Neural progenitor cell (in vitro differentiated cells): ENCODE measurements around the gene EIF6. TPM values are rescaled to one million over a fixed set of nuclear protein-coding genes. Genes with fewer than 3 reads are reported as not detected.

Source experiments
- DNase-seq: peaks from one replicate; pipeline ENCODE4 v3.0.0-alpha.2; 2016; ENCODE audit warnings: low spot score
- H2AFZ ChIP-seq: fragments of 200-600 bp; sonication (generic); replicated peaks from 2 replicates; pipeline ENCODE4 v1.6.1; 2016; ENCODE audit warnings: antibody characterized with exemption
- H3F3A ChIP-seq: fragments of 200-600 bp; sonication (generic); 2 replicates; pipeline ENCODE4 v1.6.1; 2016; ENCODE audit warnings: antibody characterized with exemption, low read depth
- H3K27ac ChIP-seq: fragments of 200-600 bp; sonication (generic); 2 replicates; pipeline ENCODE4 v1.5.1; 2016; ENCODE audit warnings: mild to moderate bottlenecking
- H3K27me3 ChIP-seq: fragments of 200-600 bp; sonication (generic); 2 replicates; pipeline ENCODE4 v1.6.1; 2016; ENCODE audit warnings: mild to moderate bottlenecking, moderate library complexity
- H3K36me3 ChIP-seq: fragments of 200-600 bp; sonication (generic); 2 replicates; pipeline ENCODE4 v1.5.1; 2016
- H3K4me1 ChIP-seq: fragments of 200-600 bp; sonication (generic); 2 replicates; pipeline ENCODE4 v1.6.1; 2016; ENCODE audit warnings: mixed run types
- H3K4me2 ChIP-seq: fragments of 200-600 bp; sonication (generic); 2 replicates; pipeline ENCODE4 v1.6.1; 2016
- H3K4me3 ChIP-seq: fragments of 200-600 bp; sonication (generic); 2 replicates; pipeline ENCODE4 v1.5.1; 2016
- H3K79me2 ChIP-seq: fragments of 200-600 bp; sonication (generic); 2 replicates; pipeline ENCODE4 v1.6.1; 2016; ENCODE audit warnings: low read depth
- H3K9ac ChIP-seq: fragments of 200-600 bp; sonication (generic); 2 replicates; pipeline ENCODE4 v1.6.1; 2016
- H3K9me3 ChIP-seq: fragments of 200-600 bp; sonication (generic); 2 replicates; pipeline ENCODE4 v1.5.1; 2016; ENCODE audit warnings: low read depth
- H4K20me1 ChIP-seq: fragments of 200-600 bp; sonication (generic); 2 replicates; pipeline ENCODE4 v1.6.1; 2016; ENCODE audit warnings: low read depth
- H3K27ac Mint-ChIP-seq: 3 replicates; pipeline ENCODE4 v1.8.0; 2021; ENCODE audit warnings: mixed read lengths
- H3K27me3 Mint-ChIP-seq: 2 replicates; pipeline ENCODE4 v1.8.0; 2022; ENCODE audit warnings: low read depth, mild to moderate bottlenecking, inconsistent platforms, moderate library complexity, mixed read lengths; ENCODE audit not compliant: insufficient read depth
- H3K36me3 Mint-ChIP-seq: 3 replicates; pipeline ENCODE4 v1.8.0; 2021; ENCODE audit warnings: mixed read lengths
- H3K4me1 Mint-ChIP-seq: 3 replicates; pipeline ENCODE4 v1.8.0; 2021; ENCODE audit warnings: mixed read lengths
- H3K4me3 Mint-ChIP-seq: 3 replicates; pipeline ENCODE4 v1.8.0; 2021; ENCODE audit warnings: mild to moderate bottlenecking, moderate library complexity, mixed read lengths
- H3K9me3 Mint-ChIP-seq: 3 replicates; pipeline ENCODE4 v1.8.0; 2020; ENCODE audit warnings: mixed read lengths
- EZH2 ChIP-seq: fragments of 200-600 bp; sonication (generic); IDR thresholded peaks from 2 replicates; pipeline ENCODE4 v1.6.1; 2017; ENCODE audit warnings: antibody characterized with exemption, mild to moderate bottlenecking, moderate library complexity
- EZH2phosphoT487 ChIP-seq: fragments of 200-600 bp; sonication (generic); IDR thresholded peaks from 2 replicates; pipeline ENCODE4 v1.6.1; 2017; ENCODE audit warnings: antibody characterized with exemption
- total RNA-seq: library from RNA; depleted of rRNA; stranded (reverse); fragments of >200 nt; gene quantifications from 2 replicates; pipeline ENCODE4 v1.2.3, GENCODE V29; 2015; ENCODE audit warnings: low replicate concordance
- TF ChIP-seq, protein P1 (sequence below): fragments of 200-600 bp; sonication (generic); IDR thresholded peaks from 2 replicates; pipeline ENCODE4 v1.5.1; 2017; ENCODE audit warnings: antibody characterized with exemption, mild to moderate bottlenecking

Gene EIF6
- total RNA-seq, 1 donor from 2014 or later = 47.5 TPM

DNA sequence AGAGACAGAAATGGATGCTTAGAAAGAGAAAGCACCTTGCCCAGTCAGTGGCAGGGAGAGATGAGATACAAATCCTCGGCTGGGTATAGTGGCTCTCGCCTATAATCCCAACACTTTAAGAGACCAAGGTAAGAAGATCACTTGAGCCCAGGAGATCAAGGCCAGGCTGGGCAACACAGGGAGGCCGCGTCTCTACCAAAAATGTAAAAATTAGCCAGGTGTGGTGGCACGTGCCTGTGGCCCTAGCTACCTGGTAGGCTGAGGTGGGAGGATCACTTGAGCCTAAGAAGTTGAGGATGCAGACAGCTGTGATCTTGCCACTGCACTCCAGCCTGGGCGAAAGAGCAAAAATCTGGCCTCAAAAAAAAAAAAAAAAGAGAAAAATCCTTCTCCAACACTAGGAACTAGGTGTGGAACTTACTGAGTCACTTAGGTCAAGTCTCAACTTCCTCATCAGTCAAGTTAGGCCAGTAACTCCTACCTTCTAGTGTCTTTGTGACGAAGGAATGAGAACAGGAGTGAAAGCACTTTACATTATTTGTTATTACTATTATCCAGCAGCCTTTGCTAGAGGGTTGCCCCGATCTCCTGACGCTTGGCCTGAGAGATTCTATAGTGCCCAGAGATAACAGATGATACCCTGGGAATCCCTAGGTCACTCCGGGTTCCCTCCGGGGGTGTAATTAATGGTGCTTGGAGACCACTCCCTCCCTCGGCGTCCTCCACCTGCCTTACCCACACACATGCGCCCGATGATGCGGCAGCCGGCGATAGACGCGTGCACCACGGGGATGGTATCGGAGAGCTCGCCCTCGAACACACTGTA, 918 bp downstream of the EIF6 start:
- Mint-ChIP-seq H3K27ac (no peak overlapping the region), H3K4me3 (peak overlapping the region; percentile 89), H3K36me3 (peaks cover 18% of the 10 kb centered on the region), H3K27me3 (peaks cover 3% of the 10 kb centered on the region), H3K4me1 (peaks cover 29% of the 10 kb centered on the region), H3K9me3 (no peaks in the 10 kb centered on the region)
- Histone ChIP-seq H4K20me1 (peaks cover 12% of the 10 kb centered on the region), H3K36me3 (no peaks in the 10 kb centered on the region), H2AFZ (no peak overlapping the region), H3K4me3 (peak overlapping the region; percentile 83), H3K9ac (peak overlapping the region; percentile 68), H3K27me3 (no peaks in the 10 kb centered on the region), H3K9me3 (no peaks in the 10 kb centered on the region), H3K4me2 (peak overlapping the region; percentile 98), H3K4me1 (peaks cover 6% of the 10 kb centered on the region), H3K27ac (no peak overlapping the region), H3K79me2 (peaks cover 32% of the 10 kb centered on the region), H3F3A (peaks cover 14% of the 10 kb centered on the region)
- TF ChIP-seq EZH2 (no peak), EZH2phosphoT487 (no peak)
- TF ChIP-seq, protein P1, sequence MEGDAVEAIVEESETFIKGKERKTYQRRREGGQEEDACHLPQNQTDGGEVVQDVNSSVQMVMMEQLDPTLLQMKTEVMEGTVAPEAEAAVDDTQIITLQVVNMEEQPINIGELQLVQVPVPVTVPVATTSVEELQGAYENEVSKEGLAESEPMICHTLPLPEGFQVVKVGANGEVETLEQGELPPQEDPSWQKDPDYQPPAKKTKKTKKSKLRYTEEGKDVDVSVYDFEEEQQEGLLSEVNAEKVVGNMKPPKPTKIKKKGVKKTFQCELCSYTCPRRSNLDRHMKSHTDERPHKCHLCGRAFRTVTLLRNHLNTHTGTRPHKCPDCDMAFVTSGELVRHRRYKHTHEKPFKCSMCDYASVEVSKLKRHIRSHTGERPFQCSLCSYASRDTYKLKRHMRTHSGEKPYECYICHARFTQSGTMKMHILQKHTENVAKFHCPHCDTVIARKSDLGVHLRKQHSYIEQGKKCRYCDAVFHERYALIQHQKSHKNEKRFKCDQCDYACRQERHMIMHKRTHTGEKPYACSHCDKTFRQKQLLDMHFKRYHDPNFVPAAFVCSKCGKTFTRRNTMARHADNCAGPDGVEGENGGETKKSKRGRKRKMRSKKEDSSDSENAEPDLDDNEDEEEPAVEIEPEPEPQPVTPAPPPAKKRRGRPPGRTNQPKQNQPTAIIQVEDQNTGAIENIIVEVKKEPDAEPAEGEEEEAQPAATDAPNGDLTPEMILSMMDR = no peak
- no peak for DNase-seq

DNA sequence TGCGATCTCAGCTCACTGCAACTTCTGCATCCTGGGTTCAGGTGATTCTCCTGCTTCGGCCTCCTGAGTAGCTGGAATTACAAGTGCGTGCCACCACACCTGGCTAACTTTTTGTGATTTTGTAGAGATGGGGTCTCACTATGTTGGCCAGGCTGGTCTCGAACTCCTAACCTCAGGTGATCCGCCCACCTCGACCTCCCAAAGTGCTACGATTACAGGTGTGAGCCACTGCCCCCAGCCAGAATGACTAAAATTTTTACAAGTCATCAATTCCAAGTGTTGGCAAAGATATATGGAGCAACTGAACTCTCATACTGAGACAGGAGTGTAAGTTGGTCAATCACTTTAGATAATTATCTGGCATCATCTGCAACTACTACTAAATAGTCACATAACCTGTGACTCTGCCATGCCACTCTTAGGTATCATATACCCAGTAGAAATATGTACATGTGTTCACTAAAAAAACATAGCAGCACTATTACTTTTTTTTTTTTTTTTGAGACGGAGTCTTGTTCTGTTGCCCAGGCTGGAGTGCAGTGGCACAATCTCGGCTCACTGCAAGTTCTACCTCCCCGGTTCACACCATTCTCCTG, 3.0 kb downstream of the EIF6 start:
- H3K4me3 ChIP-seq = no peak overlapping the region
- H3K36me3 Mint-ChIP-seq = peaks cover 24% of the 10 kb centered on the region
- H3K4me3 Mint-ChIP-seq = no peak overlapping the region
- H3K27me3 ChIP-seq = no peaks in the 10 kb centered on the region
- no peaks in the 10 kb centered on the region for H3K9me3 Mint-ChIP-seq
- H3K27me3 Mint-ChIP-seq = peaks cover 5% of the 10 kb centered on the region
- H4K20me1 ChIP-seq = peaks cover 12% of the 10 kb centered on the region
- peaks cover 39% of the 10 kb centered on the region for H3K4me1 Mint-ChIP-seq
- TF ChIP-seq EZH2phosphoT487 (no peak), EZH2 (no peak)
- TF ChIP-seq, protein P1 = no peak
- no peak overlapping the region for H3K4me2 ChIP-seq
- H3K27ac ChIP-seq = no peak overlapping the region
- H3K36me3 ChIP-seq = no peaks in the 10 kb centered on the region
- H2AFZ ChIP-seq = no peak overlapping the region
- H3K9ac ChIP-seq = no peak overlapping the region
- peaks cover 6% of the 10 kb centered on the region for H3K4me1 ChIP-seq
- no peaks in the 10 kb centered on the region for H3K9me3 ChIP-seq
- no peak for DNase-seq
- peaks cover 24% of the 10 kb centered on the region for H3F3A ChIP-seq
- peaks cover 40% of the 10 kb centered on the region for H3K79me2 ChIP-seq
- H3K27ac Mint-ChIP-seq = no peak overlapping the region

DNA sequence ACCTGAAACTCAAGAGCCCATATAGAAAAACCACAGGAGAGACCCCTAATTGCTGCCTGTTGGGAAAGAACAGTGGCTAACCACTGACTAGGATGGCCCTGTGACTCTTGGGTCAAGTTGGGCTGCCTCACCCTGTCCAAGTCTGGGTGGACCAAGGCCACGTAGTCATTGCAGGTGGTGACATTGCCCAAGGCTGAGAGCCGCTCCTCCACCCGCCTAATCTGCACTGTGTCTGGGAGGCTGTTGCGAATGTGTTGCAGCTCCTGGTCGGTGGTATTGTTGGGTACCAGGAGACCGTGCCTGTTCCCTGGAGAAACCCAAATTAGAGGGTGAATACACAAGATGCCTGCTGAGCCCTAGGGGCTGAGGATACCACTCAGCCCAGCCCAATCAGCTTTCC, 4.0 kb downstream of the EIF6 start:
- Histone ChIP-seq H3K27ac (no peak overlapping the region), H3K4me1 (peaks cover 6% of the 10 kb centered on the region), H3K79me2 (peaks cover 43% of the 10 kb centered on the region), H3K9ac (no peak overlapping the region), H3K4me2 (no peak overlapping the region), H4K20me1 (peaks cover 12% of the 10 kb centered on the region), H2AFZ (no peak overlapping the region), H3K36me3 (no peaks in the 10 kb centered on the region), H3K27me3 (no peaks in the 10 kb centered on the region), H3K4me3 (no peak overlapping the region), H3K9me3 (no peaks in the 10 kb centered on the region), H3F3A (peaks cover 24% of the 10 kb centered on the region)
- DNase-seq = no peak
- no peak overlapping the region for H3K4me3 Mint-ChIP-seq
- no peak overlapping the region for H3K27ac Mint-ChIP-seq
- peaks cover 24% of the 10 kb centered on the region for H3K36me3 Mint-ChIP-seq
- peaks cover 8% of the 10 kb centered on the region for H3K27me3 Mint-ChIP-seq
- TF ChIP-seq EZH2 (no peak), EZH2phosphoT487 (no peak)
- TF ChIP-seq, protein P1 = no peak
- H3K4me1 Mint-ChIP-seq = peaks cover 34% of the 10 kb centered on the region
- no peaks in the 10 kb centered on the region for H3K9me3 Mint-ChIP-seq
